Effector memory CD4-positive, alpha-beta T cell (primary cell): ENCODE measurements around the gene TNIP3.

ENCODE experiments used
- DNase-seq, 3 donors: peaks; one replicate each; pipeline ENCODE4 v3.0.0-alpha.2; 2020
- H3K27ac ChIP-seq: 2 replicates; pipeline ENCODE4 v1.7.0; 2013; ENCODE audit warnings: mild to moderate bottlenecking, low read length, moderate library complexity; ENCODE audit not compliant: insufficient read depth, poor library complexity, severe bottlenecking
- H3K27me3 ChIP-seq: replicated peaks from 2 replicates; pipeline ENCODE4 v1.7.0; 2013; ENCODE audit warnings: mild to moderate bottlenecking, low read length; ENCODE audit not compliant: insufficient read depth, control insufficient read depth, poor library complexity, severe bottlenecking
- H3K36me3 ChIP-seq: 2 replicates; pipeline ENCODE4 v1.7.0; 2013; ENCODE audit warnings: mild to moderate bottlenecking, low read length, moderate library complexity; ENCODE audit not compliant: control insufficient read depth, insufficient read depth
- H3K4me1 ChIP-seq: 2 replicates; pipeline ENCODE4 v1.7.0; 2013; ENCODE audit warnings: low read length, mild to moderate bottlenecking; ENCODE audit not compliant: control insufficient read depth, insufficient read depth, poor library complexity, severe bottlenecking
- H3K4me3 ChIP-seq: 2 replicates; pipeline ENCODE4 v1.7.0; 2013; ENCODE audit warnings: low read length, low read depth, mild to moderate bottlenecking; ENCODE audit not compliant: insufficient read depth, poor library complexity, severe bottlenecking
- H3K9me3 ChIP-seq: 2 replicates; pipeline ENCODE4 v1.7.0; 2013; ENCODE audit warnings: mild to moderate bottlenecking, low read length, moderate library complexity; ENCODE audit not compliant: control insufficient read depth

Gene TNIP3

GRCh38 chr4:121192480-121192879 is 28.4 kb upstream of the TNIP3 start:
- H3K9me3 ChIP-seq: no peaks in the 10 kb centered on the region
- peaks cover 28% of the 10 kb centered on the region for H3K4me1 ChIP-seq
- H3K4me3 ChIP-seq: no peak overlapping the region
- no peak for DNase-seq
- no peak overlapping the region for H3K27ac ChIP-seq
- H3K27me3 ChIP-seq: no peaks in the 10 kb centered on the region
- no peaks in the 10 kb centered on the region for H3K36me3 ChIP-seq

GRCh38 chr4:121192013-121192412 is 27.9 kb upstream of the TNIP3 start:
- Histone ChIP-seq H3K4me1 (peaks cover 28% of the 10 kb centered on the region), H3K9me3 (no peaks in the 10 kb centered on the region), H3K27ac (no peak overlapping the region), H3K36me3 (no peaks in the 10 kb centered on the region), H3K4me3 (no peak overlapping the region), H3K27me3 (no peaks in the 10 kb centered on the region)
- no peak for DNase-seq

GRCh38 chr4:121191361-121191760 is 27.2 kb upstream of the TNIP3 start:
- H3K9me3 ChIP-seq: no peaks in the 10 kb centered on the region
- no peak overlapping the region for H3K27ac ChIP-seq
- H3K36me3 ChIP-seq: no peaks in the 10 kb centered on the region
- no peak for DNase-seq
- no peak overlapping the region for H3K4me3 ChIP-seq
- peaks cover 28% of the 10 kb centered on the region for H3K4me1 ChIP-seq
- H3K27me3 ChIP-seq: no peaks in the 10 kb centered on the region

GRCh38 chr4:121190389-121190788 is 26.3 kb upstream of the TNIP3 start:
- no peak overlapping the region for H3K4me3 ChIP-seq
- no peaks in the 10 kb centered on the region for H3K36me3 ChIP-seq
- H3K27me3 ChIP-seq: no peaks in the 10 kb centered on the region
- H3K4me1 ChIP-seq: peaks cover 28% of the 10 kb centered on the region
- no peak for DNase-seq
- peak overlapping the region; percentile 44 for H3K27ac ChIP-seq
- no peaks in the 10 kb centered on the region for H3K9me3 ChIP-seq

- H3K27ac ChIP-seq: peak overlapping the region; percentile 44
- H3K27me3 ChIP-seq: no peaks in the 10 kb centered on the region
- no peaks in the 10 kb centered on the region for H3K9me3 ChIP-seq
- H3K4me3 ChIP-seq: peak overlapping the region; percentile 37
- H3K36me3 ChIP-seq: no peaks in the 10 kb centered on the region
- peaks cover 28% of the 10 kb centered on the region for H3K4me1 ChIP-seq
- peak; percentile 3 to 24 (median 18) for DNase-seq
These were observed 25.4 kb upstream of the TNIP3 start for GRCh38 chr4:121189326-121190215.

- Histone ChIP-seq H3K27ac (no peak overlapping the region), H3K36me3 (no peaks in the 10 kb centered on the region), H3K4me1 (peaks cover 37% of the 10 kb centered on the region), H3K27me3 (no peaks in the 10 kb centered on the region), H3K9me3 (no peaks in the 10 kb centered on the region), H3K4me3 (no peak overlapping the region)
- DNase-seq: no peak
These were observed 23.1 kb upstream of the TNIP3 start for GRCh38 chr4:121187206-121187605.

- H3K27ac ChIP-seq: no peak overlapping the region
- H3K27me3 ChIP-seq: no peaks in the 10 kb centered on the region
- no peaks in the 10 kb centered on the region for H3K36me3 ChIP-seq
- H3K4me1 ChIP-seq: peaks cover 32% of the 10 kb centered on the region
- no peaks in the 10 kb centered on the region for H3K9me3 ChIP-seq
- H3K4me3 ChIP-seq: no peak overlapping the region
- DNase-seq: no peak
These were observed 21.8 kb upstream of the TNIP3 start for GRCh38 chr4:121185960-121186359.

- H3K4me1 ChIP-seq: peaks cover 22% of the 10 kb centered on the region
- no peaks in the 10 kb centered on the region for H3K36me3 ChIP-seq
- H3K27ac ChIP-seq: no peak overlapping the region
- no peak for DNase-seq
- H3K9me3 ChIP-seq: no peaks in the 10 kb centered on the region
- no peak overlapping the region for H3K4me3 ChIP-seq
- H3K27me3 ChIP-seq: no peaks in the 10 kb centered on the region
These were observed 19.9 kb upstream of the TNIP3 start for GRCh38 chr4:121183989-121184388.

- DNase-seq: no peak
- H3K9me3 ChIP-seq: no peaks in the 10 kb centered on the region
- peaks cover 22% of the 10 kb centered on the region for H3K4me1 ChIP-seq
- H3K27me3 ChIP-seq: no peaks in the 10 kb centered on the region
- H3K36me3 ChIP-seq: no peaks in the 10 kb centered on the region
- H3K4me3 ChIP-seq: no peak overlapping the region
- no peak overlapping the region for H3K27ac ChIP-seq
These were observed 19.2 kb upstream of the TNIP3 start for GRCh38 chr4:121183361-121183760.

GRCh38 chr4:121182296-121182695 is 18.2 kb upstream of the TNIP3 start:
- Histone ChIP-seq H3K27ac (peak overlapping the region; percentile 80), H3K27me3 (no peaks in the 10 kb centered on the region), H3K9me3 (no peaks in the 10 kb centered on the region), H3K36me3 (no peaks in the 10 kb centered on the region), H3K4me1 (peaks cover 22% of the 10 kb centered on the region), H3K4me3 (peak overlapping the region; percentile 44)
- DNase-seq: no peak
